Common myeloid progenitor, CD34-positive (primary cell): ENCODE measurements around the gene PORCN.

Experiments
- CTCF ChIA-PET: fragments of 350-600 bp; sonication (Branson Sonifier 250); formaldehyde crosslinking; loops from one replicate; lab custom pipeline; 2021; ENCODE audit warnings: antibody characterized with exemption; lab: Charles Lee
- POLR2A ChIA-PET: fragments of 350-600 bp; sonication (Branson Sonifier 250); formaldehyde crosslinking; loops from one replicate; lab custom pipeline; 2021; ENCODE audit warnings: antibody characterized with exemption; lab: Charles Lee
- DNase-seq, 3 donors: peaks; one replicate each; pipeline versions ENCODE4 v3.0.0 to v3.0.0-alpha.2; 2013
- H3K27ac ChIP-seq, 2 experiments: 1 replicate in 1 of 2; 2 replicates in 1 of 2; pipeline ENCODE4 v1.7.0; 2013; ENCODE audit warnings: inconsistent platforms in 2 of 2, low read length in 2 of 2, mild to moderate bottlenecking in 2 of 2, low read depth in 1 of 2, moderate library complexity in 1 of 2; ENCODE audit not compliant: severe bottlenecking in 2 of 2, insufficient read depth in 1 of 2, poor library complexity in 1 of 2
- H3K27me3 ChIP-seq, 5 experiments: replicated peaks in 2 of 5; 1 replicate in 3 of 5; 2 replicates in 2 of 5; pipeline versions ENCODE4 v1.6.1 to v1.7.0; 2013; ENCODE audit warnings: low read length in 4 of 5, mild to moderate bottlenecking in 2 of 5, moderate library complexity in 2 of 5, inconsistent platforms in 1 of 5; ENCODE audit not compliant: insufficient read depth in 5 of 5, control insufficient read depth in 4 of 5
- H3K36me3 ChIP-seq, 4 experiments: 1 replicate in 2 of 4; 2 replicates in 2 of 4; pipeline versions ENCODE4 v1.6.1 to v1.7.0; 2013; ENCODE audit warnings: low read length in 3 of 4, control low read depth in 1 of 4, mild to moderate bottlenecking in 1 of 4; ENCODE audit not compliant: control insufficient read depth in 4 of 4, insufficient read depth in 4 of 4
- H3K4me1 ChIP-seq, 4 experiments: 1 replicate in 3 of 4; 2 replicates in 1 of 4; pipeline versions ENCODE4 v1.6.1 to v1.7.1; 2013; ENCODE audit warnings: low read length in 3 of 4, mild to moderate bottlenecking in 3 of 4, control low read depth in 1 of 4, inconsistent platforms in 1 of 4, moderate library complexity in 1 of 4; ENCODE audit not compliant: control insufficient read depth in 4 of 4, insufficient read depth in 4 of 4; ENCODE audit errors: control extremely low read depth in 1 of 4
- H3K4me3 ChIP-seq, 7 experiments: 1 replicate in 4 of 7; 2 replicates in 3 of 7; pipeline versions ENCODE4 v1.5.1 to v1.7.0; 2013; ENCODE audit warnings: mild to moderate bottlenecking in 7 of 7, low read length in 6 of 7, moderate library complexity in 6 of 7, inconsistent platforms in 2 of 7, low read depth in 2 of 7, control low read depth in 1 of 7; ENCODE audit not compliant: insufficient read depth in 4 of 7, control insufficient read depth in 1 of 7; ENCODE audit errors: extremely low read depth in 1 of 7
- H3K9me3 ChIP-seq, 5 experiments: 1 replicate in 4 of 5; 2 replicates in 1 of 5; pipeline versions ENCODE4 v1.6.1 to v1.7.1; 2013; ENCODE audit warnings: low read length in 4 of 5, mild to moderate bottlenecking in 2 of 5, inconsistent platforms in 1 of 5, low read depth in 1 of 5, moderate library complexity in 1 of 5; ENCODE audit not compliant: control insufficient read depth in 4 of 5, insufficient read depth in 2 of 5; ENCODE audit errors: control extremely low read depth in 1 of 5
- WGBS: methylation state at CpG from one replicate; pipeline ENCODE4 v1.1.5; 2013; ENCODE audit not compliant: insufficient coverage; 5-methylcytosine and 5-hydroxymethylcytosine counted together

Gene PORCN

DNA sequence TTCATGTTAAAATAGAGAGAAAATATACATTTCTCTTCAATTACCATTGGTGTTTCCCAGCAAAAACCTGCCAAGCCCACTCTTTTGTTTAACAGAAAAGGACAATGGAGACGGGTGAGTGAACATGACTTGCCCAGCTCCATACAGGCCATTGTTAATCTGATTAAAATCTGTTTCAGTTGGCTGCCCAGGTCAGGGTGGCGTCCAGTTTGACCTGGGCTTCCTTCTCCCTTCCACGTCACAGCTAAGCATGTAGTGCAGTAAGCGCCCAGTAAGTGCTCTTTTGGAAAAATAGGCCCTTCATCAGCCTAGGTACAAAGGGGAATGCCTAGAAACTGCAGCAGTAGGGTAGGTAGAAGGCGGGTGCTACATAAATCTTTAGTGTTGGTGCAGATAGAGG lies 1.5 kb upstream of the PORCN start:
- POLR2A ChIA-PET, result no interaction called here
- peaks cover 0 to 3% (median 0%) of the 10 kb centered on the region in 5 experiments for H3K9me3 ChIP-seq

GRCh38 chrX:48509245-48509590 lies 426 bp downstream of the PORCN start:
- ChIA-PET POLR2A (no interaction called here), CTCF (no interaction called here)
- DNase-seq, result peak in 1 of 3 donors; percentile 20

More for the DNA sequence above, 1.5 kb upstream of the PORCN start:
- Histone ChIP-seq H3K27me3 (peaks cover 0 to 3% (median 0%) of the 10 kb centered on the region in 5 experiments), H3K4me3 (no peak overlapping the region), H3K27ac (no peak overlapping the region), H3K36me3 (no peaks in the 10 kb centered on the region), H3K4me1 (peaks cover 0 to 12% (median 0%) of the 10 kb centered on the region in 4 experiments)
- WGBS, result 78% methylated on average over 1 of the region's 5 CpGs
- CTCF ChIA-PET, result interaction anchor here (1.2 to 1.5 kb wide), 2 partner anchors 13 to 32 kb away, joined by 3 read pairs; partner anchors contain the start of gene TBC1D25
- DNase-seq, result no peak

DNA sequence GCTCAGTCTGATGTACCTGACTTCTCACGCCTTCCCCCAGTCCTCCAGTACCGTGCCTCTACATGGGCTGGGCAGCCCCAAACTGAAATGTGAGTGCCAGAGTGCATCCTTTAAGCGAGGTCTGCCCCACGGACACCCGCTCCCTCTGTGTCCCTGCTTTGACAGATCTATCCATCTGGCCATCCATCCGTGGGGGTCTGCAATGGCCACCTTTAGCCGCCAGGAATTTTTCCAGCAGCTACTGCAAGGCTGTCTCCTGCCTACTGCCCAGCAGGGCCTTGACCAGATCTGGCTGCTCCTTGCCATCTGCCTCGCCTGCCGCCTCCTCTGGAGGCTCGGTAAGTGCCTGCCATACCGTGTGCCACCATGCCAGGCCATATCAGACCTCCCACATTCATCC lies 827 bp downstream of the PORCN start:
- Histone ChIP-seq H3K36me3 (peaks cover 0 to 3% (median 0%) of the 10 kb centered on the region in 4 experiments), H3K27me3 (peaks cover 0 to 3% (median 0%) of the 10 kb centered on the region in 5 experiments), H3K9me3 (peaks cover 0 to 3% (median 0%) of the 10 kb centered on the region in 5 experiments), H3K4me3 (peak overlapping the region in 5 of 7 experiments; percentile 38 to 86 (median 73)), H3K4me1 (peaks cover 0 to 12% (median 0%) of the 10 kb centered on the region in 4 experiments), H3K27ac (no peak overlapping the region)
- POLR2A ChIA-PET, result no interaction called here
- CTCF ChIA-PET, result no interaction called here
- 80% methylated on average over 10 of the region's 11 CpGs for WGBS
- DNase-seq, result no peak

More at GRCh38 chrX:48509245-48509590, 426 bp downstream of the PORCN start:
- Histone ChIP-seq H3K4me3 (peak overlapping the region; percentile 38 to 86 (median 73)), H3K9me3 (peaks cover 0 to 3% (median 0%) of the 10 kb centered on the region in 5 experiments), H3K4me1 (peaks cover 0 to 12% (median 0%) of the 10 kb centered on the region in 4 experiments), H3K36me3 (peaks cover 0 to 3% (median 0%) of the 10 kb centered on the region in 4 experiments), H3K27me3 (peaks cover 0 to 3% (median 0%) of the 10 kb centered on the region in 5 experiments), H3K27ac (peak overlapping the region in 1 of 2 experiments; percentile 58)
- 33% methylated on average over 8 of the region's 16 CpGs for WGBS

DNA sequence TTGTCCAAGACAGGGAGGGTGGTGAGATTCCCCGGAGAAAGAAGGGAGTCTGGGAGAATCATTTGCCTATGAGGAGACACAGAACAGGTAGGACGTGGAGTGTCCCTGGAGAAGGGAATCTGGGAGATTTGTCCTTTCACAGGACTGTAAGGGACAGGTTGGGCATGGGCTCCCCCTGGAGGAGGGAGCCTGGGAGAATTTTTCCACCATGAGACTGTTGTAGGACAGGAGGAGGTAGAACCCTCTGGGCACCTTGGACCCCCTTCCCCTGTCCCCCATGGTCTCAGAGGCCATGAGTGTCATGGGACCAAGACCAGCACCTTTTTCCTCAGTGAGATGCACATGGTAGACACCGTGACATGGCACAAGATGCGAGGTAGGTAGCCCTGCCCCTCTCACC lies 2.8 kb downstream of the PORCN start:
- H3K4me1 ChIP-seq, result peaks cover 0 to 12% (median 0%) of the 10 kb centered on the region in 4 experiments
- no peak overlapping the region for H3K27ac ChIP-seq
- DNase-seq, result no peak
- H3K27me3 ChIP-seq, result peaks cover 0 to 3% (median 0%) of the 10 kb centered on the region in 5 experiments
- CTCF ChIA-PET, result no interaction called here
- peaks cover 0 to 8% (median 0%) of the 10 kb centered on the region in 4 experiments for H3K36me3 ChIP-seq
- H3K9me3 ChIP-seq, result peaks cover 0 to 3% (median 0%) of the 10 kb centered on the region in 5 experiments
- POLR2A ChIA-PET, result no interaction called here
- no peak overlapping the region for H3K4me3 ChIP-seq
- 74% methylated on average over 4 of the region's 4 CpGs for WGBS

GRCh38 chrX:48512371-48512935 lies 3.7 kb downstream of the PORCN start:
- DNase-seq, result no peak
- 92% methylated on average over 18 of the region's 20 CpGs for WGBS
- Histone ChIP-seq H3K27me3 (peaks cover 0 to 3% (median 0%) of the 10 kb centered on the region in 5 experiments), H3K27ac (no peak overlapping the region), H3K9me3 (peaks cover 0 to 3% (median 0%) of the 10 kb centered on the region in 5 experiments), H3K36me3 (peaks cover 0 to 8% (median 0%) of the 10 kb centered on the region in 4 experiments), H3K4me3 (no peak overlapping the region), H3K4me1 (peaks cover 0 to 12% (median 0%) of the 10 kb centered on the region in 4 experiments)
- ChIA-PET CTCF (no interaction called here), POLR2A (no interaction called here)

DNA sequence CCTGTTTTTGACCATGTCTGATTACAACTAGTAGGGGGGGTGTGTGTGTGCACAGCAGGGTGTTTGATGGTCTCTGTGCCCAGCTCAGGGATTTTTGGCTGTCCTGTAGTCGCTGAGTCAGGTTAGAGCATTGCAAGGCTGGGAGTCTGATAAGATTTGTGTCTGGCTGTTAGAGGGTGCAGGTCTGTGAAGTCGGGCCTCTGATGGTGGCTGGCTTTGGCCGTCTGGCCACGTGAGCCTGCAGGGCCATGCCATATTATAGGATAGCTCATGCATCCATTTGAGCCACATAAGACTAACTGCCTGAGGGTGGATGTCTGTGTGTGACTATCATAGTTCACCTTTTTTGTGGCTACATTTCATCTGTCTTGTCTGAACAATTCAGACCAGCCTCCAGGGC lies 4.9 kb downstream of the PORCN start:
- Histone ChIP-seq H3K4me1 (peaks cover 0 to 7% (median 0%) of the 10 kb centered on the region in 4 experiments), H3K4me3 (no peak overlapping the region), H3K9me3 (peaks cover 0 to 3% (median 0%) of the 10 kb centered on the region in 5 experiments), H3K27me3 (peaks cover 0 to 3% (median 0%) of the 10 kb centered on the region in 5 experiments), H3K36me3 (peaks cover 0 to 8% (median 0%) of the 10 kb centered on the region in 4 experiments), H3K27ac (no peak overlapping the region)
- ChIA-PET CTCF (no interaction called here), POLR2A (no interaction called here)
- no peak for DNase-seq
- 88% methylated on average over 4 of the region's 4 CpGs for WGBS

DNA sequence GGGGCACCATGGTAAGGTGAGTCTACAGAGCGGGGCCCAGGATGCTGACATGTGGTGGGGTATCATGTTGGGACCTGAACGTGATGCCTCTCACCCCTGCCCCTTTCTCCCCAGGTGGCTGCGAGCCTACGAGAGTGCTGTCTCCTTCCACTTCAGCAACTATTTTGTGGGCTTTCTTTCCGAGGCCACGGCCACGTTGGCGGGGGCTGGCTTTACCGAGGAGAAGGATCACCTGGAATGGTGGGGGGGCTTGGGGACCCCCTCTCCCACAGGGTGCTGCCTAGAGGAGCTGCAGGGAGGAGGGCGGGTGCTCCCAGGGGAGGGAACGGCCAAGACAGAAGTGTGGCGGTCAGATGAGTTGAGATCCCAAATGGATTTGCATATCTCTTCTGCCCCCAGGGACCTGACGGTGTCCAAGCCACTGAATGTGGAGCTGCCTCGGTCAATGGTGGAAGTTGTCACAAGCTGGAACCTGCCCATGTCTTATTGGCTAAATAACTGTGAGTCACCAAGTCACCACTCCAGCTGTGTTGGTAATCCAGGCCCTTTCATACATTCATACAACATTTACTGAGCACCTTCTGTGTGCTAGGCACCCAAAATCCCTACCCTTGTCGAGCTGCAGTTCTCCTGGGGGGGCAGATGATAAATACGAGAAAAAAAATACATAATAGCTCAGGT lies 5.5 kb downstream of the PORCN start:
- Histone ChIP-seq H3K9me3 (peaks cover 0 to 3% (median 0%) of the 10 kb centered on the region in 5 experiments), H3K27me3 (no peaks in the 10 kb centered on the region), H3K4me1 (peaks cover 0 to 5% (median under 1%) of the 10 kb centered on the region in 4 experiments), H3K4me3 (no peak overlapping the region), H3K36me3 (peaks cover 0 to 8% (median 0%) of the 10 kb centered on the region in 4 experiments), H3K27ac (no peak overlapping the region)
- DNase-seq, result no peak
- WGBS, result 90% methylated on average over 13 of the region's 16 CpGs
- ChIA-PET POLR2A (no interaction called here), CTCF (no interaction called here)
